ENCODE data around the gene NOL11. TPM values are rescaled to one million over a fixed set of nuclear protein-coding genes. Genes with fewer than 3 reads are reported as not detected.

NOL11 gene
- total and polyA plus RNA-seq, 2 of the 8 experiments (the other 6 are each of a cell fraction or from before 2014, with no cell fraction given) = 58.0 to 97.2 TPM

DNA sequence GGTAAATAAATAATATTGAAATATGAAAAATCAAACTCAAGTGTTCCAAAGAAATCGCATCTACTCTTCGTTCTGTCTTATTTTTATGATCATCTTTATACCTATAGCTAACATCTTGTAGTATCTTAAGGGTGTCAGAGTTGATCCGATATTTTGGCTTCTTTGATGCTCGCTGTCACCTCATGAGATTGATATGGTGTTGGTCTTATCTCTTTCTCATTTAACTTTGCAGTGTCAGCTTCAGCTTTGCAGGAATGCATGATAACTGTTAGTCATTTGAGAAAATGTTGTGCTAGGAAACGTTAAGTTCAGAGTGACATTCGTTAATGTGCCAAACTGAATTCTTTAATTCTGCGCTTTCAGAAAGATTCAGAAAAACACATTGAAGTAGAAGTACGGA lies 19.4 kb downstream of the NOL11 start:
- Histone ChIP-seq H4K91ac (replicated peaks; ENCODE audit: insufficient read length, low read length) (no peak overlapping the region), H2BK20ac (ENCODE audit: low read length) (no peak overlapping the region), H3K27me3 (replicated peaks in 1 of 4; ENCODE audit: control insufficient read depth in 3 of 4, extremely low read depth in 1 of 4, insufficient read depth in 3 of 4, low read length in 3 of 4) (no peaks in the 10 kb centered on the region), H3K79me1 (ENCODE audit: low read depth, low read length) (no peaks in the 10 kb centered on the region), H2AFZ (ENCODE audit: low read length) (no peak overlapping the region), H2BK120ac (replicated peaks; ENCODE audit: low read depth, low read length) (no peak overlapping the region), H3K18ac (ENCODE audit: extremely low read depth, low read length) (no peak overlapping the region), H3K23me2 (ENCODE audit: low read depth, low read length) (no peaks in the 10 kb centered on the region), H2BK5ac (ENCODE audit: low read depth, low read length) (no peak overlapping the region), H3K27ac (ENCODE audit: low read depth, low read length) (no peak overlapping the region), H3K36me3 (ENCODE audit: control insufficient read depth in 2 of 4, insufficient read depth in 4 of 4, low read length in 3 of 4) (peaks cover 25 to 77% (median 54%) of the 10 kb centered on the region in 4 experiments), H3K23ac (ENCODE audit: insufficient read length) (no peak overlapping the region), H4K20me1 (replicated peaks in 1 of 2; ENCODE audit: control insufficient read depth in 1 of 2, insufficient read depth in 2 of 2, low read length in 2 of 2) (no peaks in the 10 kb centered on the region), H2AK5ac (ENCODE audit: low read depth, low read length) (no peak overlapping the region), H3K79me2 (ENCODE audit: control insufficient read depth in 1 of 2, insufficient read depth in 2 of 2, low read length in 2 of 2) (peaks cover 0 to 11% of the 10 kb centered on the region in 2 experiments; a peak in 2 of 4 replicates), H3K9ac (replicated peaks in 1 of 4; ENCODE audit: extremely low read depth in 1 of 4, low read depth in 3 of 4, low read length in 3 of 4) (no peak overlapping the region), H2BK12ac (ENCODE audit: low read depth, low read length) (no peak overlapping the region), H3K56ac (replicated peaks; ENCODE audit: insufficient read length, low read depth, low read length) (no peak overlapping the region), H3K14ac (ENCODE audit: insufficient read length) (no peak overlapping the region), H4K5ac (ENCODE audit: insufficient read length, low read depth, low read length) (no peak overlapping the region), H3K4me1 (replicated peaks in 1 of 4; ENCODE audit: control insufficient read depth in 3 of 4, insufficient read depth in 4 of 4, low read length in 3 of 4) (peaks cover 2 to 10% (median 3%) of the 10 kb centered on the region in 4 experiments; a peak in 4 of 7 replicates), H3K4me2 (ENCODE audit: insufficient read depth in 1 of 2, low read depth in 2 of 2, low read length in 2 of 2) (no peak overlapping the region), H3K4ac (replicated peaks; ENCODE audit: insufficient read length, low read depth, low read length) (no peak overlapping the region), H3K9me3 (ENCODE audit: insufficient read depth in 2 of 2, low read depth in 1 of 2, low read length in 1 of 2) (no peaks in the 10 kb centered on the region), H4K8ac (ENCODE audit: extremely low read depth, insufficient read depth, low read length) (no peak overlapping the region), H2BK15ac (ENCODE audit: low read length) (no peak overlapping the region), H3K4me3 (ENCODE audit: extremely low read depth in 1 of 4, insufficient read depth in 2 of 4, low read depth in 3 of 4, low read length in 4 of 4) (no peak overlapping the region)
- CTCF ChIA-PET (ENCODE audit: partially characterized antibody) = interaction anchor here (3.1 kb wide), 1 partner anchor 13 kb away, joined by 13 read pairs; no protein-coding TSS in a partner anchor
- DNase-seq (ENCODE audit: low read depth in 1 of 2, low spot score in 2 of 2) (no peak), FAIRE-seq (no peak)
- WGBS, 2 experiments (ENCODE audit: extremely low coverage in 1 of 2, insufficient coverage in 1 of 2, insufficient read length in 1 of 2, insufficient replicate concordance in 2 of 2, low coverage in 1 of 2, low lambda C conversion rate in 2 of 2, missing lambda C conversion rate in 1 of 2) = 94% methylated on average over 8 of the region's 8 CpGs; no CpG with 5 or more reads in 1 of the 2 experiments
- POLR2A ChIA-PET (ENCODE audit: partially characterized antibody) = interaction anchor here (1.3 to 3.3 kb wide), 4 partner anchors 10 to 19 kb away, joined by 4 to 8 read pairs (median 6); partner anchors contain the start of gene NOL11
- no peak for TF ChIP-seq RFX5 (IDR thresholded peaks at IDR 0.05; ENCODE audit: borderline replicate concordance, low read depth, low read length)
- no peak for TF ChIP-seq POU5F1 (IDR thresholded peaks at IDR 0.05; ENCODE audit: low read depth, low read length)
- TF ChIP-seq KDM4A (IDR thresholded peaks at IDR 0.05; ENCODE audit: low read depth, low read length, severe bottlenecking) = no peak
- TF ChIP-seq CREB1 (IDR thresholded peaks at IDR 0.05) = no peak
- no peak for TF ChIP-seq PHF8 (conservative IDR thresholded peaks at IDR 0.05; ENCODE audit: low read depth, low read length)
- no peak for TF ChIP-seq RNF2 (IDR thresholded peaks at IDR 0.05; ENCODE audit: borderline replicate concordance, low read depth, low read length, missing control alignments, poor library complexity, severe bottlenecking)
- no peak for TF ChIP-seq SIRT6 (IDR thresholded peaks at IDR 0.05; ENCODE audit: low read length)
- no peak for TF ChIP-seq CBX8 (IDR thresholded peaks at IDR 0.05; ENCODE audit: borderline replicate concordance, low read depth, low read length)
- TF ChIP-seq BCL11A (IDR thresholded peaks at IDR 0.05; ENCODE audit: low read depth in 2 of 2, low read length in 2 of 2) = no peak
- TF ChIP-seq, protein P1, sequence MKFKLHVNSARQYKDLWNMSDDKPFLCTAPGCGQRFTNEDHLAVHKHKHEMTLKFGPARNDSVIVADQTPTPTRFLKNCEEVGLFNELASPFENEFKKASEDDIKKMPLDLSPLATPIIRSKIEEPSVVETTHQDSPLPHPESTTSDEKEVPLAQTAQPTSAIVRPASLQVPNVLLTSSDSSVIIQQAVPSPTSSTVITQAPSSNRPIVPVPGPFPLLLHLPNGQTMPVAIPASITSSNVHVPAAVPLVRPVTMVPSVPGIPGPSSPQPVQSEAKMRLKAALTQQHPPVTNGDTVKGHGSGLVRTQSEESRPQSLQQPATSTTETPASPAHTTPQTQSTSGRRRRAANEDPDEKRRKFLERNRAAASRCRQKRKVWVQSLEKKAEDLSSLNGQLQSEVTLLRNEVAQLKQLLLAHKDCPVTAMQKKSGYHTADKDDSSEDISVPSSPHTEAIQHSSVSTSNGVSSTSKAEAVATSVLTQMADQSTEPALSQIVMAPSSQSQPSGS (IDR thresholded peaks at IDR 0.05; ENCODE audit: low read length) = no peak
- TF ChIP-seq, protein P2, sequence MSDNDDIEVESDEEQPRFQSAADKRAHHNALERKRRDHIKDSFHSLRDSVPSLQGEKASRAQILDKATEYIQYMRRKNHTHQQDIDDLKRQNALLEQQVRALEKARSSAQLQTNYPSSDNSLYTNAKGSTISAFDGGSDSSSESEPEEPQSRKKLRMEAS (IDR thresholded peaks at IDR 0.05) = no peak
- TF ChIP-seq KDM1A (IDR thresholded peaks at IDR 0.05; ENCODE audit: borderline replicate concordance, low read length) = no peak
